Measurements from ENCODE around the gene NPHP4.

NPHP4 gene

DNA sequence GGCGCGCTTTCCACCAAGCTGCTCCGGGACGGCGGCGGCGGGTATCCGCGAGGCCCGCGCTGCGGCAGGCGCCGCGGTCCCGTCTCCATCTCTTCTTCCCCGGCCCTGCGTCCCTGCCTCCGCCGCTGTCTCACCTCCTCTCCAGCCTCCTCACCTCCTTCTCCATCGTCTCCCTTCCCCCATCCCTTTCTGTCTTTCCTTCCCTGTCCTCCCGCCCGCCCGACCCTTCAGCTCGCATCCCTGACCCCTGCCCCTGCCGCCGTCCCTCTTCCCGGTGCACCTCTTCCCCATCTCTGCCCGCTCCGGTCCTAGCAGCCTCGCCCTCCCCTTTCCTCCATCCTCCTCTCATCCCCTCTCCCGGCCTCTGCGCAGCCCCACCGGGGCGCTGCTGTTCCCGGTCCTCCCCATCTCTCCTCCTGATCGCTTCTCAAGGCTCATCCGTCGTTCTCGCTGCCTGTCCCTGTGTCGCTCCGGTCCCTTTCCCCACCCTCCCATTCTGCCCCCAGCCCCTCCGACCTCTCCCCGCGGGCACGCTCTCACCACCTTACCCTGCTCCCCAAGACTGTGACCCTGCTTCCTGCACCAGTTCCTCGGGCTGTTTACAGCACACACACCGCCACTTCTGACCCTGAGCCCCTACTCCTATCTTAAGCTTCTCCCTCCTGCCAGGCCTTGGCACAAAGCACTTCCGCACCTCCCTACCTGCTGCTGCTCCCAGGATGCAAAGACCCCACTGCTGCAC, 760 bp upstream of the NPHP4 start:
- Histone ChIP-seq H3K9me3 (ENCODE audit: low read depth, low read length) (no peaks in the 10 kb centered on the region), H3K27ac (no peak overlapping the region), H3K36me3 (ENCODE audit: insufficient read depth, low read length) (no peaks in the 10 kb centered on the region), H3K4me3 (peak overlapping the region; percentile 99), H3K9ac (ENCODE audit: insufficient read length) (no peak overlapping the region)
- TF ChIP-seq EZH2 (IDR thresholded peaks at IDR 0.05): no peak
- no peak for TF ChIP-seq POLR2AphosphoS5 (IDR thresholded peaks at IDR 0.05; ENCODE audit: borderline replicate concordance, low read depth, low read length)
- TF ChIP-seq FOXP2 (optimal IDR thresholded peaks at IDR 0.05; ENCODE audit: control extremely low read depth, extremely low read length, insufficient read depth): no peak
- DNase-seq (ENCODE audit: low read depth, low spot score): no peak

DNA sequence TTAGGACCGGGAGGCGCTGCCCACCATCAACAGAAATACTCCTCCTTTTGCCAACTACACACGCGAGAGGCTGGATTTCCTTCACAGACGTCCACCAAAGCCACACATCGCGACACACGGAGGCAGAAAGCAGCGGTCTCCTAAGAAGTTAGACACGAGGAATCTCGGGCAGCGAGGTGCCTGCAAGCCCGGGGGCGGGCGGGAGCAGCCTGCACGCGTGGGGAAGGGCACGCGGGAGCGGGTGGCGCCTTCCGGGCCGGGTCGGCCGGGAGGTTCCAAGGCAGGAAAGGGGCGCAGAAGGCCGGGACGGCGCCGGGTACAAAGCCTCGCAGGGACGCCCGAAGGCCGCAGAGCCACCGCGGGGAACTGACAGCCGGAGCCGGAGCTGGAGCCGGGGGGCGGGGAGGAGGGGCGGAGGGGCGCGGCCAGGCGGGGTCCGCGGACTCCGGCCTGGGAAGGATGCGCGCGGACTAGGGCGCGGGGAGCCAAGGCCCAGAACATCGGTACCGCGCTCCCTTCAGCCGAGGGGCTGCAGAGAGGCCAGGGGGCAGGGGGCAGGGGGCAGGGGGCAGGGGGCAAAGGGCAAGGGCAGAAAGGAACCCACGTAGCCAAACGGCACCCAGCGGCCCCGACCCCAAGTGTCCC, 722 bp downstream of the NPHP4 start:
- TF ChIP-seq EZH2 (IDR thresholded peaks at IDR 0.05) (no peak), FOXP2 (optimal IDR thresholded peaks at IDR 0.05; ENCODE audit: control extremely low read depth, extremely low read length, insufficient read depth) (no peak), POLR2AphosphoS5 (IDR thresholded peaks at IDR 0.05; ENCODE audit: borderline replicate concordance, low read depth, low read length) (no peak)
- Histone ChIP-seq H3K9ac (ENCODE audit: insufficient read length) (peak overlapping the region; percentile 89), H3K36me3 (ENCODE audit: insufficient read depth, low read length) (no peaks in the 10 kb centered on the region), H3K4me3 (peak overlapping the region; percentile 99), H3K9me3 (ENCODE audit: low read depth, low read length) (no peaks in the 10 kb centered on the region), H3K27ac (peak overlapping the region; percentile 68; the same call in 1 of the 2 replicates)
- no peak for DNase-seq (ENCODE audit: low read depth, low spot score)

DNA sequence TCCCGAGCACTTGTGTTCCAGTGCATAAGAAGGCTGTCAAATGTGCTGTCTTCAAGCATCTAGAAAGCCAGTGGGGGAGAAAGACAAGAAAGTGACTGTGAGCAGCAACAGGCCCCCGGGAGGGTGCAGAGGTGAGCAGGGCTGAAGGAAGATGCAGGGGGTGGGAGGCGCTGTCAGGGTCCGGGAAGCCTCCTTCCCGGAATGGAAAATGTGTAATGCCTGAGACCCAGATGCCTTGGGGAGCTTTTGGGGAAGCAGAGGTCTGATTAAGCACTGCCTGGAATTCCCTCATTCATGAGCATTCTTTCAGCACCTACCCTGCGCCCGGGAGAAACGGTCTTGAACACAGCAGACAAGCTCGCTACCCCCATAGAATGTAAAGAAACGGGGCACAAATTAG, 1.3 kb downstream of the NPHP4 start:
- Histone ChIP-seq H3K9me3 (ENCODE audit: low read depth, low read length) (no peaks in the 10 kb centered on the region), H3K27ac (no peak overlapping the region), H3K4me3 (peak overlapping the region; percentile 99), H3K36me3 (ENCODE audit: insufficient read depth, low read length) (no peaks in the 10 kb centered on the region), H3K9ac (ENCODE audit: insufficient read length) (peak overlapping the region; percentile 77)
- TF ChIP-seq POLR2AphosphoS5 (IDR thresholded peaks at IDR 0.05; ENCODE audit: borderline replicate concordance, low read depth, low read length): no peak
- TF ChIP-seq FOXP2 (optimal IDR thresholded peaks at IDR 0.05; ENCODE audit: control extremely low read depth, extremely low read length, insufficient read depth): no peak
- TF ChIP-seq EZH2 (IDR thresholded peaks at IDR 0.05): no peak
- no peak for DNase-seq (ENCODE audit: low read depth, low spot score)

DNA sequence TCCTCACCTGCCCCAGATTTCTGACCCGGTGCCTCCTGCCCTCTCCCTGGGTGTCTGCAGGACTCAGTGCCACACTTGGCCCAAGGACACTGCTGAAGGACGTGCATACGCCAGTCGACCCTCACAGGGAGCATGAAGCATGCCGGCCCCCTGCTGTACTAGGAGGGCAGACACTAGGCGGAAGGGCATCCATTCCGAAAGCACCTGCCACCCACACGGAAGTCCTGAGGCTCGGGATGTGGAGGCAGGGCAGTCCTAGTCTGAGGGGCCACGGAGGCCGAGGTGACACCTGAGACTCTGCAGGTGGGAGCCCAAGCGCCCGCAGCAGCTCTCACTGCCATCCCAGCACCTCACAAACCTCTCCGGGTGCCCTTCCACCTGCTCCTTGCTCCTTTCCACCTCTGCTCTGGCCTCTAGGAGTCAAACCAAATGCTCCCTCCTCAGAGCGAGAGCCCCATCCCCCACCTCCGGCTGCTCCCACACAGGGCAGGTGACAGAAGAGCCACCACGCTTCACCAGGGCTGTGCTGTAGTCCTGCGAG, 2.4 kb downstream of the NPHP4 start:
- no peaks in the 10 kb centered on the region for H3K9me3 ChIP-seq (ENCODE audit: low read depth, low read length)
- no peak overlapping the region for H3K4me3 ChIP-seq
- no peak for TF ChIP-seq EZH2 (IDR thresholded peaks at IDR 0.05)
- TF ChIP-seq POLR2AphosphoS5 (IDR thresholded peaks at IDR 0.05; ENCODE audit: borderline replicate concordance, low read depth, low read length): no peak
- no peak for TF ChIP-seq FOXP2 (optimal IDR thresholded peaks at IDR 0.05; ENCODE audit: control extremely low read depth, extremely low read length, insufficient read depth)
- no peak overlapping the region for H3K27ac ChIP-seq
- 0 out of 2 replicates have a peak, but pooled peaks cover 3% of the 10 kb centered on the region for H3K36me3 ChIP-seq (ENCODE audit: insufficient read depth, low read length)
- no peak overlapping the region for H3K9ac ChIP-seq (ENCODE audit: insufficient read length)
- no peak for DNase-seq (ENCODE audit: low read depth, low spot score)

DNA sequence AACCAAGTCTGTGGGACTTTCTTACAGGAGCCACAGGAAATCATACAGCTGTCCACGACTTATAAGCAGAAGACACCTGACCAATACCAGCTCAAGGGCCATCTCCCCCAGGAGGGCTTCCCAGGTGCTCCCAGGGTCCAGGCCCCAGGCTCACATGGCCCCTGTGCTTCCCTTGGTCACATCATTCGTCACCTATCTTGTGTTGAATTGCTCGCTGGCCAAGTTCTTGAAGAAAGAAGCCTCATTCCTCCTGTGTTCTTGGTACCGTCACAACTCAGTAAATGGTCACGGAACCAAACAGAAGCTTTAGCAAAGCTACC, 3.0 kb downstream of the NPHP4 start:
- H3K9ac ChIP-seq (ENCODE audit: insufficient read length): no peak overlapping the region
- TF ChIP-seq POLR2AphosphoS5 (IDR thresholded peaks at IDR 0.05; ENCODE audit: borderline replicate concordance, low read depth, low read length) (no peak), FOXP2 (optimal IDR thresholded peaks at IDR 0.05; ENCODE audit: control extremely low read depth, extremely low read length, insufficient read depth) (no peak), EZH2 (IDR thresholded peaks at IDR 0.05) (no peak)
- DNase-seq (ENCODE audit: low read depth, low spot score): no peak

DNA sequence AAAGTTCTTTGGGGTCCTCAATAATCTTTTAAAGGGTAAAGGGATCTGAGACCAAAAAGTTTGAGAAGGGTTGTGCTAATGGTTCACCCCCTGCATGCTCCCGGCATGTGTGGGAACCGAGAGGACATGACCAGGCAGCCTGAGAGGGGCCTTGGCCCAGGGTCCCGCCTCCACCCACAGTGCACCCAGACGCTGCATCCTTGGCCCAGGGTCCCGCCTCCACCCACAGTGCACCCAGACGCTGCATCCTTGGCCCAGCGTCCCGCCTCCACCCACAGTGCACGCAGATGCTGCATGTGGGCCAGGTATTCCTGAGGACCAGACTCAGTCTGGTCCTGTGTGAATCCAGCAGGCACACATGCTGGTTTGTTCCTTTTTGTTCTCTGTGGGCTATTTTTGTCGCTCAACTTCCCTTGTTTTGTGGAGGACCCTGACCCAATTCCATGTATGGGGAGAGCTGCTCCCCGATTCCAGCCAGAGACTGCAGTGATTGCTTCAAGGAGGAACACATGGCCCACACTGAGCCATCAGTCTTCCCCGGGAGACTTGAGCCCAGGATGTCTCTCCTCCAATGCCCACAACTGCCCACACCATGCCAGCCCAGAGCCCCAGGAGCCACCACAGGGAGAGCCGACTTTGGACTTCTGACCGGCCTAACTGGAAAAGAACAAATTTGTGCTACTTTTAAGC, 3.5 kb downstream of the NPHP4 start:
- DNase-seq (ENCODE audit: low read depth, low spot score): no peak
- Histone ChIP-seq H3K36me3 (ENCODE audit: insufficient read depth, low read length) (0 out of 2 replicates have a peak, but pooled peaks cover 8% of the 10 kb centered on the region), H3K9ac (ENCODE audit: insufficient read length) (no peak overlapping the region), H3K9me3 (ENCODE audit: low read depth, low read length) (no peaks in the 10 kb centered on the region), H3K27ac (no peak overlapping the region), H3K4me3 (no peak overlapping the region)
- TF ChIP-seq POLR2AphosphoS5 (IDR thresholded peaks at IDR 0.05; ENCODE audit: borderline replicate concordance, low read depth, low read length): no peak
- no peak for TF ChIP-seq FOXP2 (optimal IDR thresholded peaks at IDR 0.05; ENCODE audit: control extremely low read depth, extremely low read length, insufficient read depth)
- TF ChIP-seq EZH2 (IDR thresholded peaks at IDR 0.05): no peak

More for the DNA sequence above, 3.0 kb downstream of the NPHP4 start:
- no peaks in the 10 kb centered on the region for H3K9me3 ChIP-seq (ENCODE audit: low read depth, low read length)
- 0 out of 2 replicates have a peak, but pooled peaks cover 6% of the 10 kb centered on the region for H3K36me3 ChIP-seq (ENCODE audit: insufficient read depth, low read length)
- H3K27ac ChIP-seq: no peak overlapping the region
- H3K4me3 ChIP-seq: no peak overlapping the region

DNA sequence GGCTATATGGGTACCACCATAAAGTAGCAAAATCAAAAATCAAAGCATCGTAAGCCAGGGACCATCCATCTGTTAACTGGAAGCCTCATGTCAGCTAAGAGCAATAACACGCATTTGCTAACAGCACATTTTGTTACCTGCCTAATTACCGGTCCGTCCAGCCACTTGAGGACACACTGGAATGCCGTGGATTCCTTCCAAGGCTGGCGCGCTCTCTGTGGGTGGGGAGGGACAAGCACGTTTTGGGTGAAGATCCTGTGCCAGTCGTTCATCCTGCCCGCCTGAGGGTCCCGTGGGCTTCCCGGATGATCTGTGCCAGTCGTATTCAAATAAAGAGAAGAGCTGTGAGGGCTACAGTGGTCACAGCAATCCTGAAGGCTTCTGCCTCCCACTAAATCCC, 6.2 kb downstream of the NPHP4 start:
- no peak for TF ChIP-seq EZH2 (IDR thresholded peaks at IDR 0.05)
- TF ChIP-seq FOXP2 (optimal IDR thresholded peaks at IDR 0.05; ENCODE audit: control extremely low read depth, extremely low read length, insufficient read depth): no peak
- no peak for TF ChIP-seq POLR2AphosphoS5 (IDR thresholded peaks at IDR 0.05; ENCODE audit: borderline replicate concordance, low read depth, low read length)
- Histone ChIP-seq H3K27ac (no peak overlapping the region), H3K4me3 (no peak overlapping the region), H3K9ac (ENCODE audit: insufficient read length) (no peak overlapping the region), H3K9me3 (ENCODE audit: low read depth, low read length) (no peaks in the 10 kb centered on the region), H3K36me3 (ENCODE audit: insufficient read depth, low read length) (0 out of 2 replicates have a peak, but pooled peaks cover 10% of the 10 kb centered on the region)
- DNase-seq (ENCODE audit: low read depth, low spot score): no peak

DNA sequence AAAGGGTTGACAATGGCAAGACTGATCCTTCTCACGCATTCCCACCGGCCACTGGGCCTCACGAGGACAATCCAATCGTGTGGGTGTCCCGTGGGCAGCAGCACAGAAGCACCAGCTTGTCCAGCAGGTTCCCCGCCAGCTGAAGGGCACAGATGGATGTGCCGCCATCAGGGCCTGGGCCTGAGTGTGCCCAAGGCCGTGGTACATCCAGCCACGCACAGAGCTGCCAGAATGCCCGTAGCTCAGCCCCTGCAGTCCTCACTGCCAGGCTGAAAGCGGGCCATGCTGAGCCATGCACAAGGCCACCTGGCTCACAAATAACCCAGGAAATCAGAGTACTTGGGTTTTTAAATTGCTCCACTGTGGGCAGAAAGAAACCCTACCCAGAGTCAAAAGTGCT, 7.0 kb downstream of the NPHP4 start:
- Histone ChIP-seq H3K9ac (ENCODE audit: insufficient read length) (no peak overlapping the region), H3K27ac (no peak overlapping the region), H3K36me3 (ENCODE audit: insufficient read depth, low read length) (0 out of 2 replicates have a peak, but pooled peaks cover 10% of the 10 kb centered on the region), H3K4me3 (no peak overlapping the region), H3K9me3 (ENCODE audit: low read depth, low read length) (no peaks in the 10 kb centered on the region)
- DNase-seq (ENCODE audit: low read depth, low spot score): no peak
- TF ChIP-seq FOXP2 (optimal IDR thresholded peaks at IDR 0.05; ENCODE audit: control extremely low read depth, extremely low read length, insufficient read depth) (no peak), EZH2 (IDR thresholded peaks at IDR 0.05) (no peak), POLR2AphosphoS5 (IDR thresholded peaks at IDR 0.05; ENCODE audit: borderline replicate concordance, low read depth, low read length) (no peak)

All from SK-N-MC (cell line).